ENCODE results near the gene PAK4.
A peak's percentile ranks its signal among the peaks of the same experiment; 100 is the strongest.
"Not testable (repeated sequence)": the region's sequence is repeated elsewhere in the genome, so short reads cannot be mapped to it uniquely, and the experiment has no call there.

Gene PAK4

DNA sequence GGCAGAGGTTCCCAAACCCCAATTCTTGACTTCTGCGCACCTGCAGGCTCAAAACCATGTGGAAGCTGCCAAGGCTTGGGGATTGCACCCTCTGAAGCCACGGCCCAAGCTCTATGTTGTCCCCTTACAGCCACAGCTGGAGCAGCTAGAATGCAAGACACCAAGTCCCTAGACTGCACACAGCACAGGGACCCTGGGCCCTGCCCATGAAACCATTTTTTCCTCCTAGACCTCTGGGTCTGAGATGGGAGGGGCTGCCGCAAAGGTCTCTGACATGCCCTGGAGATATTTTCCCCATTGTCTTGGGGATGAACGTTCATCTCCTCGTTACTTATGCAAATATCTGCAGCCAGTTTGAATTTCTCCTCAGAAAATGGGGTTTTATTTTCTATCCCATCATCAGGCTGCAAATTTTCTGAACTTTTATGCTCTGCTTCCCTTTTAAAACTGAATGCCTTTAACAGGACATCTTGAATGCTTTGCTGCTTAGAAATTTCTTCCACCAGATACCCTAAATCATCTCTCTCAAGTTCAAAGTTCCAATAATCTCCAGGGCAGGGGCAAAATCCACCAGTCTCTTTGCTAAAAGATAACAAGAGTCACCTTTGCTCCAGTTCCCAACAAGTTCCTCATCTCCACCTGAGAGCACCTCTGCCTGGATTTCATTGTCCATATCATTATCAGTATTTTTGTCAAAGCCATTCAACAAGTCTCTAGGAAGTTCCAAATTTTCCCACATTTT lies 29.6 kb upstream of the PAK4 start:
- H3K27ac Mint-ChIP-seq, H3K9me3 Mint-ChIP-seq, H3K4me3 Mint-ChIP-seq: not testable (repeated sequence)

GRCh38 chr19:39097299-39097698 lies 28.3 kb upstream of the PAK4 start:
- DNase-seq (ENCODE audit: low spot score in 2 of 2) (no peak), ATAC-seq (no peak)
- no peak overlapping the region for H3K27ac Mint-ChIP-seq
- no peaks in the 10 kb centered on the region for H3K36me3 Mint-ChIP-seq
- H3K9me3 Mint-ChIP-seq, result no peaks in the 10 kb centered on the region
- no peak overlapping the region for H3K4me3 Mint-ChIP-seq
- peaks cover 11% of the 10 kb centered on the region for H3K4me1 Mint-ChIP-seq

More for the DNA sequence above, 29.6 kb upstream of the PAK4 start:
- not testable (repeated sequence) for H3K36me3 Mint-ChIP-seq; DNase-seq (ENCODE audit: low spot score in 2 of 2); ATAC-seq
- H3K4me1 Mint-ChIP-seq, result peaks cover 11% of the 10 kb centered on the region

GRCh38 chr19:39097721-39098120 lies 27.9 kb upstream of the PAK4 start:
- Mint-ChIP-seq H3K27ac (no peak overlapping the region), H3K36me3 (no peaks in the 10 kb centered on the region), H3K4me3 (no peak overlapping the region), H3K4me1 (peaks cover 11% of the 10 kb centered on the region), H3K9me3 (no peaks in the 10 kb centered on the region)
- no peak for DNase-seq (ENCODE audit: low spot score in 2 of 2)
- ATAC-seq, result no peak

GRCh38 chr19:39098365-39099269 lies 27.0 kb upstream of the PAK4 start:
- Mint-ChIP-seq H3K4me3 (no peak overlapping the region), H3K9me3 (no peaks in the 10 kb centered on the region), H3K36me3 (no peaks in the 10 kb centered on the region), H3K4me1 (peaks cover 3% of the 10 kb centered on the region), H3K27ac (no peak overlapping the region)
- DNase-seq (ENCODE audit: low spot score in 2 of 2) (no peak), ATAC-seq (no peak)

DNA sequence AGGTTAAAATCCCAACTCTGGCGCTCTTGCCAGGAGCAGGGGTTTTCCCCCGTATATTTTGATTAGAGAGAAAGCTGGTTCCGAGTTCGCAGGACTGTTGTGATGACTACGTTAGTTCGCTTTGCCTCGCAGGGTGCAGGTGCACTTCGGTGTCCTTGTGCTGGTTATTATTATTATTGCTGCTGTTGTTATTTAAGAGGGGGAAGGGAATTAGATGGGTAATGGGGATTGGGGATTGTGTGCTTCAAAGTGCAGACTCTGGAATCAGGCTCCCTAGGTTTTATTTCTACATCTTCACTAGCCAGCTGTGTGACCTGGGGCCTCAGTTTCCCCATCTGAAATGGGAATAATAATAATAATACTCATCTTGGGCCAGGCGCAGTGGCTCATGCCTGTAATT lies 26.2 kb upstream of the PAK4 start:
- H3K4me3 Mint-ChIP-seq, result no peak overlapping the region
- H3K4me1 Mint-ChIP-seq, result no peaks in the 10 kb centered on the region
- no peak for ATAC-seq
- DNase-seq (ENCODE audit: low spot score in 2 of 2), result no peak
- no peaks in the 10 kb centered on the region for H3K36me3 Mint-ChIP-seq
- no peaks in the 10 kb centered on the region for H3K9me3 Mint-ChIP-seq
- H3K27ac Mint-ChIP-seq, result no peak overlapping the region

GRCh38 chr19:39100500-39101166 lies 25.0 kb upstream of the PAK4 start:
- H3K36me3 Mint-ChIP-seq, result no peaks in the 10 kb centered on the region
- DNase-seq (ENCODE audit: low spot score in 2 of 2) (no peak), ATAC-seq (no peak)
- no peak overlapping the region for H3K4me3 Mint-ChIP-seq
- no peak overlapping the region for H3K27ac Mint-ChIP-seq
- no peaks in the 10 kb centered on the region for H3K4me1 Mint-ChIP-seq
- H3K9me3 Mint-ChIP-seq, result no peaks in the 10 kb centered on the region

DNA sequence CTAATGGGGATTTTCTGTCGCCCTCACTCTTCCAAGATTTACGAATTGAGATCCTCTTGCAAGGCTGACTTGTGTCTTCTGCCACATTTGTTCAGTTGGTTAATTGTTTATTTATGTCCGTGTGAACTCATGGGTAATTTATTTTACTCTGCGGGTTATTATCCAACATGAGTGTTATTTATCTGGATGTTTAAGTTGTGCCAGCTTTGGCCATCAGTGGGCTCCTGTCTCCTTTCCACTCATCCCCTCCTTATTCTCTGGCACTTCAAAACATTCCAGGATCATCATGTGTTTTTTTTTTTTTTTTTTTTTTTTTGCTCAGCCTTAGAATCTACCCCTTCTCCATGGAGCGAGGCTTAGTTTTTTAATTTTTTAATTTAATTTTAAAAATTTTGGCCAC lies 22.4 kb upstream of the PAK4 start:
- no peaks in the 10 kb centered on the region for H3K4me1 Mint-ChIP-seq

DNA sequence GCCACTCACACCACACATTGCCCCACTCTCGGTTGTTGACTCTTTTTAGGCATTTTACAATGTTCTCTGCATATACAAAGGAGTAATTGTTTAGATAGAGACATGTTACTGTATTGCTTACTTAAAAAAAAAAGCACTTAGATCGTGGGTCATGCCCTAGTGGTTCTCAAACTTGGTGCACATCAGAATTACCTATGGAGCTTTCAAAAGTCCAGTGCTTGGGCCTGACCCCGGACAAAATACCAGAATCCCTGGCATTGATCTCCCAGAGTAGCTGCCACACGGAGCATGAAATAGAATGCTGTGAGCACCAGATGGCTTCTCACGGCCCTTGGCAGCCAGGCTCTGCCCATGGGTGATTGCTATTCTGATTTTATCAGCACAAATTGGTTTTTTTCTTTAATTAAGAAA lies 21.4 kb upstream of the PAK4 start:
- no peak overlapping the region for H3K4me3 Mint-ChIP-seq
- DNase-seq (ENCODE audit: low spot score in 2 of 2), result no peak
- no peak overlapping the region for H3K27ac Mint-ChIP-seq
- H3K4me1 Mint-ChIP-seq, result no peaks in the 10 kb centered on the region
- no peak for ATAC-seq
- H3K9me3 Mint-ChIP-seq, result no peaks in the 10 kb centered on the region
- no peaks in the 10 kb centered on the region for H3K36me3 Mint-ChIP-seq

More for the DNA sequence above, 22.4 kb upstream of the PAK4 start:
- DNase-seq (ENCODE audit: low spot score in 2 of 2) (no peak), ATAC-seq (no peak)
- no peaks in the 10 kb centered on the region for H3K9me3 Mint-ChIP-seq
- no peak overlapping the region for H3K27ac Mint-ChIP-seq
- H3K36me3 Mint-ChIP-seq, result no peaks in the 10 kb centered on the region
- no peak overlapping the region for H3K4me3 Mint-ChIP-seq

GRCh38 chr19:39106194-39106593 lies 19.4 kb upstream of the PAK4 start:
- H3K4me1 Mint-ChIP-seq, result peaks cover 7% of the 10 kb centered on the region
- DNase-seq (ENCODE audit: low spot score in 2 of 2), result no peak
- H3K9me3 Mint-ChIP-seq, result no peaks in the 10 kb centered on the region
- H3K36me3 Mint-ChIP-seq, result peaks cover 7% of the 10 kb centered on the region
- no peak overlapping the region for H3K27ac Mint-ChIP-seq
- no peak for ATAC-seq
- no peak overlapping the region for H3K4me3 Mint-ChIP-seq

DNA sequence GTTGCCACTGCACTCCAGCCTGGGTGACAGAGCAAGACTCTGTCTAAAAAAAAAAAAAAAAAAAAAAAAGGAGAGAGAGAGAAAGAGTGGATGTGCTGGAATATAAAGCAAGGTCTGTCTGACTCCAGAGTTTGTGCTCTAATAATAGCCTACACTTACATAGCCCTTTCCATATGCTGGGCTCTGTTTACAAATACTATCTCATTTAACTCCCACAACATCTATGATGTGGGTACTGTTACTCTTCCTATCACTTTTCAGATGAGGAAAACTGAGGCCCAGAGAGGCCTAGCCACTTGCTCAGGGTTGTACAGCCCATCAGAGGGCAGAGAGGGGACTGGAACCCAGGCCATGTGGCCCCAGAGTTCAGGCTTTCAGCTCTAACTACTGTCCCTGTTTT lies 15.9 kb upstream of the PAK4 start:
- Mint-ChIP-seq H3K4me3 (no peak overlapping the region), H3K9me3 (no peaks in the 10 kb centered on the region), H3K4me1 (peaks cover 7% of the 10 kb centered on the region), H3K27ac (no peak overlapping the region), H3K36me3 (peaks cover 7% of the 10 kb centered on the region)
- DNase-seq (ENCODE audit: low spot score in 2 of 2) (no peak), ATAC-seq (no peak)

- Mint-ChIP-seq H3K4me3 (no peak overlapping the region), H3K27ac (no peak overlapping the region), H3K9me3 (no peaks in the 10 kb centered on the region), H3K4me1 (peaks cover 7% of the 10 kb centered on the region), H3K36me3 (peaks cover 7% of the 10 kb centered on the region)
- ATAC-seq, result peak; percentile 85
- DNase-seq (ENCODE audit: low spot score in 2 of 2), result peak; percentile 69 to 82
Measured at GRCh38 chr19:39110263-39110967, 15.2 kb upstream of the PAK4 start.

DNA sequence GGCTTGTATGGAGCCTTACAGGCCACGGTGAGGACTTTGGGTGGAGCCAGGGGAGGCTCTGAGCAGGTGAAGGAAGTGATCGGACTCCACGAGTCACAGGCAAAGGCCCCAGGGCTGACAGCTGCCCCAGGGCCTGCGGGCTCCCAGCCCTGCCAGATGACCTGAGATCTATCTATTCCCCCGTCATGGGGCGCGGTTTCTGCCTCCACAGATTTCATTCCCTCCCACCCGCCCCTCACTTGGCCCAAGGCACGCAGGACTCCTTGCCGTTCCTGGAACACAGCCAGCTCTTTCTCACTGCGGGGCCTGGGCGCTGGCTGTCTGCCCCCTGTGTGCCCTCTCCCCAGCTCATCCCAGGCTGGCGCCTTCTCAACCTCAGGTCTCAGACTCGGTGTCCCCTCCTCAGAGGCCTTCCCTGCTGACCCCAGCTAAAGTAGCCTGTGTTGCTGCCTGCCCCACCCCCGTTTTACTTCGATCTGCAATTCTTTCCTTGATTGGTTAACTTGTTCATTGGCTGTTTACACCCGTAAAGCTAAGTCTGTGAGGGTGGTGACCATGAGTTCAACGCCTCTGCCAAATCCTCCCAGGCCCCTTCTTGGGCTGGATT lies 13.9 kb upstream of the PAK4 start:
- Mint-ChIP-seq H3K36me3 (peaks cover 7% of the 10 kb centered on the region), H3K9me3 (no peaks in the 10 kb centered on the region), H3K4me1 (peaks cover 7% of the 10 kb centered on the region), H3K27ac (peak overlapping the region; percentile 40), H3K4me3 (no peak overlapping the region)
- ATAC-seq (no peak), DNase-seq (ENCODE audit: low spot score in 2 of 2) (no peak)

DNA sequence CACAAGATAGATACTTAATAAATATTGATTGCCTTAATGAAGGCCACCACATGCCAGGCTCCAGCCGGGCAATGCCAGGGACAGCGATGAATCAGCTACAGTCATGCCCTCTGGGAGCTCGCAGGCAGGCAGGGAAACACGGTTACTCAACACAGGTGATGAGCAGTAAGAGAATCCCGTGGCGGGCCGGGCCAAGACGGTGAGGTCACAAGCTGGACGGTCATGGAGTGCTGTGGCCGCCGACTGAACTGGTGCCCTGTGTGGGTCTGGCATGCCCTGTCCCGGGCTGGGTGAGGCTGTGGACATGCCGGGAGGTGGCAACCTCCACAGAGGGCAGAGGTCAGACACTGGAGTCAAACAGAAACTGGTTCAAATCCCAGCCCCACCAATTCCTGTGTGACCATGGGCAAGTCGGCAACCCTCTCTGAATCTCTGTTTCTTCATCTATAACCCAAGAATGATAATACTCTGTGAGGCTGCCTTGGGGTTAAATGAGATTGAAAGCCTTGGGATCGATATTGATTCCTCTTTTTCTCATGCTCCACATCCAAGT lies 13.2 kb upstream of the PAK4 start:
- Mint-ChIP-seq H3K9me3 (no peaks in the 10 kb centered on the region), H3K27ac (peak overlapping the region; percentile 40)
- no peak for DNase-seq (ENCODE audit: low spot score in 2 of 2)

DNA sequence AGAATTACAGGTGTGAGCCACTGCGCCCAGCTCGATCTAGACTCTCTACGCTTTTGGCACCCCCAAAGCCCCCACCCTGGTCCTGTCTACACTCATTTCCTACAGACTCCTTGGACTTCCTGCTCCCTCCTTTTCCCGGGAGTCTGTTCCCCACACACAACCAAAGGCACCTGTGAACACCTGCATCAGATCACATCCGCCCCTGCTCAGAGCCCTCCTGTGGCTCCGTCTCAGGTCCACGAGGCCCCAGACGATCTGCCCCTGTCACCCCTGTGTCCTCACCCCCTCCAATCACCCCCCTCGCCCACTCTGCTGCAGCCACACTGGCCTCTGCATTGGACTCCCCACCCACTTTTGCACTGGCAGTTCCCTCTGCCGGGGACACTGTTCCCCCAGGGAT lies 12.4 kb upstream of the PAK4 start:
- Mint-ChIP-seq H3K4me1 (peaks cover 7% of the 10 kb centered on the region), H3K27ac (no peak overlapping the region), H3K9me3 (no peaks in the 10 kb centered on the region), H3K36me3 (peaks cover 7% of the 10 kb centered on the region), H3K4me3 (no peak overlapping the region)
- DNase-seq (ENCODE audit: low spot score in 2 of 2) (no peak), ATAC-seq (no peak)

More for the DNA sequence above, 13.2 kb upstream of the PAK4 start:
- Mint-ChIP-seq H3K4me1 (peaks cover 7% of the 10 kb centered on the region), H3K36me3 (peaks cover 7% of the 10 kb centered on the region), H3K4me3 (no peak overlapping the region)
- ATAC-seq, result no peak

All from stimulated activated effector memory CD8-positive, alpha-beta T cell treated with anti-CD3 and anti-CD28 coated beads, Interleukin-12 subunit alpha, Interleukin-12 subunit beta, amount 100 ng/mL, for 72 hours (primary cell).